GM13976 (cell line): ENCODE measurements around the gene PMM2.
A peak's percentile ranks its signal among the peaks of the same experiment; 100 is the strongest.
"Not testable (repeated sequence)": the region's sequence is repeated elsewhere in the genome, so short reads cannot be mapped to it uniquely, and the experiment has no call there.

Experiments used
- DNase-seq: peaks from one replicate; pipeline ENCODE4 v3.0.0; 2012; ENCODE audit warnings: low spot score
- CTCF ChIP-seq: IDR thresholded peaks from 2 replicates; pipeline ENCODE4 v1.5.1; 2012; ENCODE audit warnings: borderline replicate concordance, mild to moderate bottlenecking; ENCODE audit not compliant: insufficient read depth; ENCODE audit errors: extremely low read depth, missing control alignments, control extremely low read depth
- in situ Hi-C: fragments of 300-500 bp; cut with MboI; formaldehyde crosslinking; loops from one replicate; pipeline ENCODE4 v1.12.0; 2022; ENCODE audit warnings: low sequenced_read_pairs, mixed read lengths, inconsistent platforms; ENCODE audit not compliant: unreplicated experiment

Gene PMM2

GRCh38 chr16:8872071-8872470, 74.4 kb downstream of the PMM2 start:
- no peak for TF ChIP-seq CTCF
- in situ Hi-C loops = loop anchor here (10.0 kb wide), 2 partner anchors 207 to 297 kb away; no protein-coding TSS in a partner anchor
- DNase-seq = no peak

GRCh38 chr16:8872967-8873865, 75.6 kb downstream of the PMM2 start:
- TF ChIP-seq CTCF = no peak
- in situ Hi-C loops = loop anchor here (10.0 kb wide), 2 partner anchors 208 to 298 kb away; no protein-coding TSS in a partner anchor
- DNase-seq = no peak

GRCh38 chr16:8873866-8874195, 76.2 kb downstream of the PMM2 start:
- in situ Hi-C loops = loop anchor here (10.0 kb wide), 2 partner anchors 209 to 299 kb away; no protein-coding TSS in a partner anchor
- DNase-seq = not testable (repeated sequence)

GRCh38 chr16:8874388-8874787, 76.7 kb downstream of the PMM2 start:
- in situ Hi-C loops = loop anchor here (10.0 kb wide), 2 partner anchors 210 to 300 kb away; no protein-coding TSS in a partner anchor
- no peak for TF ChIP-seq CTCF
- no peak for DNase-seq

- in situ Hi-C loops = loop anchor here (10.0 kb wide), 2 partner anchors 211 to 301 kb away; no protein-coding TSS in a partner anchor
- DNase-seq = not testable (repeated sequence)
These were observed 77.7 kb downstream of the PMM2 start for GRCh38 chr16:8875317-8875716.

- peak; percentile 10 for DNase-seq
- no peak for TF ChIP-seq CTCF
- in situ Hi-C loops = loop anchor here (10.0 kb wide), 2 partner anchors 213 to 303 kb away; no protein-coding TSS in a partner anchor
These were observed 80.4 kb downstream of the PMM2 start for GRCh38 chr16:8877894-8878522.

GRCh38 chr16:8878523-8878911, 80.9 kb downstream of the PMM2 start:
- no peak for DNase-seq
- in situ Hi-C loops = loop anchor here (10.0 kb wide), 2 partner anchors 214 to 304 kb away; no protein-coding TSS in a partner anchor
- no peak for TF ChIP-seq CTCF
